HFF-Myc (cell line): Measurements from ENCODE around the gene CDKN2B-AS1.

Source experiments
- DNase-seq: peaks from one replicate; pipeline ENCODE4 v3.0.0-alpha.2; 2011; ENCODE audit warnings: low read depth; ENCODE audit errors: extremely low read depth
- H3K4me3 ChIP-seq: replicated peaks from 2 replicates; pipeline ENCODE4 v1.5.1; 2011; ENCODE audit warnings: low read depth, mild to moderate bottlenecking, control low read depth, low read length
- TF ChIP-seq, protein P1 (sequence below): IDR thresholded peaks from 2 replicates; pipeline ENCODE4 v1.5.1; 2012; ENCODE audit warnings: mild to moderate bottlenecking, low read depth, low read length, control low read depth; ENCODE audit errors: missing control alignments

Gene CDKN2B-AS1

DNA sequence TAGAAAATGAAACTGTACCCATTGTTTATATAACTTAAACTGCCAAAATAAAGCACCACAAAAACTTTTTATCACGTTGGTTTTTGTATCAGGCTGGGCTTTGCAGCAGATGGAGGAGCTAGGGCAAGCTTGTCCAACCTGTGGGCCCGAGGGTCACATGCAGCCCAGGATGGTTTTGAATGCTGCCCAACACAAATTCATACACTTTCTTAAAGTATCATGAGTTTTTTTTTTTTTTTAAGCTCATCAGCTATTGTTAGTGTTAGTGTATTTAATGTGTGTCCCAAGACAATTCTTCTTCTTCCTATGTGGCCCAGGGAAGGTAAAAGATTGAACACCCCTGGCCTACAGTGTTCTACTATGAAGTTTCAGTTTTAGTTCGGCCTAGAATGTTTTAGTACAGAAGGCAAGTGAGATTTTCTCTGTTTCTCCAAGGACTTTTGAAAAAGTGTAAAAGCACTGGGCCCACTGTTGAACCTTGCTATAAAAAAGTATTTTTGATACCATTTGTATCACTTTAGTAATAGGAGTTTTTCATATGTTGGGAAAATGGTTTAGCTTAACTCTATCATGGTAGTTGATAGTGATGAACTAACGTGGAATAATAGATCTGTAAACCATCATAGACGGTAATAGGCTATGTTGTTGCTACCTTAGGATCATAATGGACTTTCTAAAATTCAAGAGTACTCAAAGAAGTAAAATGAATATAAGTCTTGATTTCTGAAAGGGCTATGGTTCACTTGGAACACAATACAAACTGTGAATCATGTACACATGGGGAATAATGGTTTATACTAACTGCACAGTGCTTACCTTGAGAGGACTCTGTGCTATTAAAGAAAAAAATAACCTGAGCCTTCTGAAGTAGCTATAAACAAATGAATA is 3.3 kb upstream of the CDKN2B-AS1 start:
- TF ChIP-seq, protein P1, sequence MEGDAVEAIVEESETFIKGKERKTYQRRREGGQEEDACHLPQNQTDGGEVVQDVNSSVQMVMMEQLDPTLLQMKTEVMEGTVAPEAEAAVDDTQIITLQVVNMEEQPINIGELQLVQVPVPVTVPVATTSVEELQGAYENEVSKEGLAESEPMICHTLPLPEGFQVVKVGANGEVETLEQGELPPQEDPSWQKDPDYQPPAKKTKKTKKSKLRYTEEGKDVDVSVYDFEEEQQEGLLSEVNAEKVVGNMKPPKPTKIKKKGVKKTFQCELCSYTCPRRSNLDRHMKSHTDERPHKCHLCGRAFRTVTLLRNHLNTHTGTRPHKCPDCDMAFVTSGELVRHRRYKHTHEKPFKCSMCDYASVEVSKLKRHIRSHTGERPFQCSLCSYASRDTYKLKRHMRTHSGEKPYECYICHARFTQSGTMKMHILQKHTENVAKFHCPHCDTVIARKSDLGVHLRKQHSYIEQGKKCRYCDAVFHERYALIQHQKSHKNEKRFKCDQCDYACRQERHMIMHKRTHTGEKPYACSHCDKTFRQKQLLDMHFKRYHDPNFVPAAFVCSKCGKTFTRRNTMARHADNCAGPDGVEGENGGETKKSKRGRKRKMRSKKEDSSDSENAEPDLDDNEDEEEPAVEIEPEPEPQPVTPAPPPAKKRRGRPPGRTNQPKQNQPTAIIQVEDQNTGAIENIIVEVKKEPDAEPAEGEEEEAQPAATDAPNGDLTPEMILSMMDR = no peak
- DNase-seq = no peak
- no peak overlapping the region; the same call in 1 of the 2 replicates for H3K4me3 ChIP-seq

DNA sequence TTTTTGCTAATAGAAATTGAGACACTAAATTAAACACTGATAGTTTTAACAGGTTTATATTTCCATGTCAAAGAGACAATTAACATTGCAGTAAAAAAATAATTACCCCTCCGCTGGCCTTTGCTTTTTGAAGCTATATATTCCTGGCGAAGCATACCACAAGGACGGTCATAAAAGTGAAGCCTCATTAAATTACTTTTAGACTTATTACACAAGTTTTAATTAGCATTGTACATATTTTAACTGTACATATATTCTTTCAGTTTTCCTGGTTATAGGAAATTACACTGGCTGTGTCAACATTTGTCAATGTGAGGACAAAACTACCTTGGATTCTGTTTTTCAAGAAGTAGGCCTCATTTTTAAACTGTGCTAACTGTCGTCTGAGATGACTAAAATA is 1.6 kb upstream of the CDKN2B-AS1 start:
- no peak for DNase-seq
- TF ChIP-seq, protein P1 = no peak
- H3K4me3 ChIP-seq = peak overlapping the region; percentile 93

DNA sequence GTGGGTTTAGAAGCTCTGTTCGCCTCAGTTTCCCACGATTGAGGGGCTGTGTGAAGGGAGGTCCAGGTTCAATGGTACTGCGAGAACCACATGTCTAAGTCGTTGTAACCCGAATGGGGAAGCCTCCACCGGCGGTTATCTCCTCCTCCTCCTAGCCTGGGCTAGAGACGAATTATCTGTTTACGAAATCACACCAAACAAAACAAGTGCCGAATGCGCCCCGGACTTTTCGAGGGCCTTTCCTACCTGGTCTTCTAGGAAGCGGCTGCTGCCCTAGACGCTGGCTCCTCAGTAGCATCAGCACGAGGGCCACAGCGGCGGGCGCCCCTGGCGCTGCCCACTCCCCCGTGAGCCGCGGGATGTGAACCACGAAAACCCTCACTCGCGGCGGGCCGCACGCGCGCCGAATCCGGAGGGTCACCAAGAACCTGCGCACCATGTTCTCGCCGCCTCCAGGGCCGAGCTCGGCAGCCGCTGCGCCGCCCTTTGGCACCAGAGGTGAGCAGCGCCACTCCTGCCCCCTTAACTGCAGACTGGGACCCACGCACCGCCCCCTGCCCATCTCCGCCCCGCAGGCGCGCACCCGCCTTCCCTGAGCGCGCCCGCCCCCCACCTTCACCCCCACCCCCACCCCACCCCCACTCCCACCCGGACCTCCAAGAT is 567 bp upstream of the CDKN2B-AS1 start, which contains the start of gene CDKN2A:
CDKN2A (minus strand) TSS at position 500 of the 663 bp plus-strand sequence.
- TF ChIP-seq, protein P1 = no peak
- no peak for DNase-seq
- peak within 1 kb of the TSS; percentile 93 for H3K4me3 ChIP-seq

DNA sequence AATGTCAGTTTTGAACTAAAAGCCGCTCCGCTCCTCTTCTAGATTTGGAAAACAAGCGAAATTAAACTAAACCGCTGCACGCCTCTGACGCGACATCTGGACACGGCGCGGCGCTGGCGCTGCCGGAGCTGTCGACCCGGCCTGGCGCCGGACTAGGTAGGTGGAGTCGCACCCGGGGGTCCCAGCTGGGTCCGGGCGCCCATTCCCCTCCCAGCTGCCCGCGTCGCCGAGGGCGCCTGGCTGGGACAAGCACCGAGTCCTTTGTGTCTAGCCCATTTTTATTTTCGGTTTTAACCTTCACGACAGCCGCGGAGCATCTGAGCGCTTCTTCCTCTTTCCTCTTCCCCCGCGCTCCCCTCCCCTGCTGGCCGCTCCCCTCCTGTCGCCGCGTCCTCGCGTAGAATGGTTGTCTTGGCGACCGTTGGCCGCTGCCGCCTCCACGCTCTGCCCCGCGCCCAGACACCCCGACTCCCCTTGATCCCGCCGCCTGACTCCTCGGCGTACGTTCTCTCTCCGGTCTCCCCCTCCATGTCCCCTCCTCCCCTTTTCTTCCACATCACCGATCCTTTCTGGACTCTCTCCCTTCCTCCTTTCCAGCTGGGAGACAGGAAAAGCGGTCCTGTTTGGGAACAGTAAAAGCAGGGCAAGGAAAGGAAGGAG is 545 bp downstream of the CDKN2B-AS1 start:
- peak overlapping the region; percentile 93 for H3K4me3 ChIP-seq

DNA sequence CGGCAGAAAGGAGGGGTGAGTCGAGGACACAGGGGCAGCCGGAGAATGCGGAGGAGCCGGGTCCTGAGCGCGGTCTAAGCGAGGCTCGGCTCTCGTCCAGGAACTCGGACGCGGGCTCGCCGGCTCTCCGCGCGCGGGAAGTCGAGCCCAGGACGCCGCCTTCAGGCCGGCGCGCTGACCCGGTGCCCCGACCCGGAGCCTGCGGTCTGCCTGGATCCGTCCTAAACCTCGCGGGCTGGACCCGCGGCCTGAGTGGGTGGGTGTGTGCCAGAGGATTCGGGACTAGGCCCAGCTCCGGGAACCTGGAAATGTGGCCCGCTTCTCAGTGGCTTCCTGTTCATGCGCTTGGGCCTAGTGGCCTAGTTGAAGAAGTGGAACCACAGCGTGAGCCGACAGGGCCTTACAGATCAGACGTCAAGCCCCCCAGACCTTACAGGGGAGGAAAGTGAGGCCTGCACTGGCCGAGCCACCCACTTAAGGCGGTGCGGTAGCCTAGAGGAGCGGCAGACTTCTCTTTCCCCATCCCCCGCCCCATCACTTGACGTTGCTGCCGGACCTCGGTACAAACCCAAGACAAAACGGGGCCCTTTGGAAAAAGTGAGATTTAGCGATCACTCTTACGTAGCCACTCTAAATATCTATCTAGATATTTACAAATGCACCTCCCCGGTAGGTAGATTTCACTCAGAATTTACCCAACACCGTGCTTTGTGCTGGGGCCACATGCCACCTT is 1.2 kb downstream of the CDKN2B-AS1 start:
- DNase-seq = no peak
- H3K4me3 ChIP-seq = peak overlapping the region; percentile 93

More for the DNA sequence above, 545 bp downstream of the CDKN2B-AS1 start:
- no peak for DNase-seq
- TF ChIP-seq, protein P1 = no peak

DNA sequence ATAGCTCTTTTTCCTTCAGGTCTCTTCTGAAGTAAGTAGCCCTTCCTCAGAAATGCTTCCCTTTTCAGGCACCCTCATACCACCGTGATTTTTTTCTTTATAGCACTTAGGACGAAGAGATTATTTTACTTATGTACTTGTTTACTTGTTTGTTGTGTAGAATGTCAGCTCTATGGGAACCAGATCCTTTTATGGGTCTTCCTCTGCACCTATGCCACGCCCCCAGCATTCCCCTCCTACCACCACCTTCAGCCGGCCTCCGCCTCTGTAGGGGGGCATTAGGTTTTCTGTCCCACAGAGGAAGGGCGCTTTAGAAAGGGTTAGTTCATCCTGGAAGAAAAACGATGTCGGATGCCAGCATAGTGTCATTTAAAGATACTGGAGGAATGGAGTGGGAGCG is 1.8 kb downstream of the CDKN2B-AS1 start:
- TF ChIP-seq, protein P1 = no peak
- no peak for DNase-seq
- peak overlapping the region; percentile 93 for H3K4me3 ChIP-seq

More for the DNA sequence above, 1.2 kb downstream of the CDKN2B-AS1 start:
- TF ChIP-seq, protein P1 = peak; percentile 26
